Anterior cingulate cortex (tissue), 58 donors: ENCODE results near the gene MOXD1.

ENCODE experiments used
- DNase-seq, 58 donors: peaks; one replicate each; lab custom pipeline; 2025; lab: John Stamatoyannopoulos, UW

Gene MOXD1

GRCh38 chr6:132251711-132252110 is 149.6 kb downstream of the MOXD1 start:
- DNase-seq: no peak

DNA sequence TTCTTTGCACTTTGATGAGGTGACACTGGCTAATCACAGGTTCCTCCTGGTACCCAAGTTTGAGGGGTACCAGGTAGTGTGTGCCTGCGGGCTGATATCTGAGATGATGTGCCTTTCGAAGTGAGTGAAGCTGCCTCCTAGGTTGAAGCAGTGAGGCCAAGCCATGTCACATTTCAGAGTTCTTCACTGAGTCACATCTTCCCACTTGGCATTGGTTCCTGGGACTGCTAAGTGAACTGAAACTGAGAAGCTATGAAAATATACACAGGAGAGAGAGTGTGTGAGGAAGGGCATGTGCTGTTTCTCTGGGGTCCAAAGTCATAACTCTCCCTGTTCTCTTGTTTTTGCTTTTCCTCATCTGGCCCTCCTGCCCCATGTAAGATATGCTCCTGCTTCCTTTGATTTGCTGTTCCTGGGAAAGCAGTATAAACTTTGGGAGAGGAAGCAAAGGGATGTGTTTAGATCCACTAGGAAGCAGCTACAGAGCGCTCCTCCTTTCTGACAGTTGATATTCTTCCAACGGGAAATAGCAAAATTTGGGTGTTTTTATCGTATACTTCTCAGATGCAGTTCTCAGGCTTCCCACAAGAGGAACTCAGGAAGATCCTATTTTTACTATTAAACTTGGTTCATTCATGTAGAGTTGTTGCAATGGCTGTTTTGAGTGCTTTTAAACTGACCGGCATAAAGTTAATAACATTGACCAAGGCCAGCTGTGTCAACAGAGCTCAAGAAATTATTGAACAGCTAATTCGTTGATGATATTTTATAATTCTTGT is 153.7 kb downstream of the MOXD1 start:
- no peak for DNase-seq

- no peak for DNase-seq
Observed at GRCh38 chr6:132246632-132247270, 154.5 kb downstream of the MOXD1 start.

GRCh38 chr6:132246120-132246617 is 155.1 kb downstream of the MOXD1 start:
- DNase-seq: no peak
